BLaER1 (cell line): ENCODE data around the gene SLIT3.

Experiments
- H3K27ac ChIP-seq: shearing (Covaris generic); formaldehyde crosslinking; 2 replicates; pipeline ENCODE4 v1.8.1; 2022
- H3K27me3 ChIP-seq: shearing (Covaris generic); formaldehyde crosslinking; 2 replicates; pipeline ENCODE4 v1.8.1; 2022
- H3K36me3 ChIP-seq: shearing (Covaris generic); formaldehyde crosslinking; 2 replicates; pipeline ENCODE4 v1.8.1; 2022
- H3K4me1 ChIP-seq: shearing (Covaris generic); formaldehyde crosslinking; 2 replicates; pipeline ENCODE4 v1.8.1; 2022
- H3K4me2 ChIP-seq: shearing (Covaris generic); formaldehyde crosslinking; 2 replicates; pipeline ENCODE4 v1.8.1; 2022
- H3K4me3 ChIP-seq: shearing (Covaris generic); formaldehyde crosslinking; 2 replicates; pipeline ENCODE4 v1.8.1; 2022
- H3K9ac ChIP-seq: shearing (Covaris generic); formaldehyde crosslinking; 2 replicates; pipeline ENCODE4 v1.8.1; 2022
- H3K9me3 ChIP-seq: shearing (Covaris generic); formaldehyde crosslinking; 2 replicates; pipeline ENCODE4 v1.8.1; 2022
- H4K20me1 ChIP-seq: shearing (Covaris generic); formaldehyde crosslinking; 2 replicates; pipeline ENCODE4 v1.8.1; 2022
- Cebpa-rat ChIP-seq: shearing (Covaris generic); IDR thresholded peaks from 2 replicates; pipeline ENCODE4 v1.8.1; 2022

SLIT3 gene

DNA sequence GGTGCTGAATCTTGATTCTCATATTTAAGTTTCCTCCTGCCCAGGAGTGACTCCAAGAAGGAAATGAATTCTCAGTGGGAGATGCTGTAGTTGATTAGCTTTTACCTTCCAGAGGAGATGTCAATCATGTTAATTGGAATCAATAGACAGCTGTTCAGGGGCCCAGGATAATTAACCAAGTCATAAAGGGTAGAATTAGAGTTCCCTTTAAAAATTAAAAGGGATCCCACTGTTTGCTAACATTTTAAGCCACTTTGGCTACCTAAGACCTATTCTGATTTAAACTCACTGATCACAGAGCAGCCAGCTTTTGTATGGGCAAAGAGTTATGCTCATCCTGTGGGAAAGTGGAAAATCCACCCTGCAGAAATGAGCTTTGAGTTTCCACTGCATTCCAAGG, 249.6 kb downstream of the SLIT3 start:
- peak overlapping the region; percentile 69 for H3K4me2 ChIP-seq
- no peaks in the 10 kb centered on the region for H3K27me3 ChIP-seq
- H3K4me1 ChIP-seq = peaks cover 22% of the 10 kb centered on the region
- TF ChIP-seq Cebpa-rat = no peak
- H3K36me3 ChIP-seq = no peaks in the 10 kb centered on the region
- H3K9me3 ChIP-seq = no peaks in the 10 kb centered on the region
- H3K27ac ChIP-seq = no peak overlapping the region
- H3K9ac ChIP-seq = no peak overlapping the region
- no peak overlapping the region for H3K4me3 ChIP-seq
- no peaks in the 10 kb centered on the region for H4K20me1 ChIP-seq

DNA sequence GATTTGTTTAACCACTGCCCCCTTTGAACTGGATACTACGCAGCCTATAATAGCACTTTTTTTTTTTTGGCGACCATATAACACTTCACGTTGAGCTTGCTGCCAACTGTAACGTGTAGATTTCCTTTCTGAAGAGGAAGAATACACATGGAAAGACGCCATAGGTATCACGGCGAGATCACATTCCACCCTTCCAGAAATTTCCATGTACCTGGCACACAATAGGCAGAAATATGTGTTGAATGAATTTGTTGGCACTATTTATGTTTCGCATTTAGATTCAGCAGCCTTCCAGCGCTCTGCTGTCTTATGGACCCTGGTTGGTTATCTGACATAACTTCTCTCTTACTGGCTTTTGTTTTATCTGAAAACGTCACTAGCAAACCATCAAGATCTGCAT, 250.3 kb downstream of the SLIT3 start:
- no peak for TF ChIP-seq Cebpa-rat
- H3K36me3 ChIP-seq = no peaks in the 10 kb centered on the region
- H3K4me1 ChIP-seq = peaks cover 22% of the 10 kb centered on the region
- no peaks in the 10 kb centered on the region for H3K9me3 ChIP-seq
- no peaks in the 10 kb centered on the region for H3K27me3 ChIP-seq
- H3K4me2 ChIP-seq = peak overlapping the region; percentile 69
- no peaks in the 10 kb centered on the region for H4K20me1 ChIP-seq
- H3K9ac ChIP-seq = no peak overlapping the region
- no peak overlapping the region for H3K4me3 ChIP-seq
- no peak overlapping the region for H3K27ac ChIP-seq

DNA sequence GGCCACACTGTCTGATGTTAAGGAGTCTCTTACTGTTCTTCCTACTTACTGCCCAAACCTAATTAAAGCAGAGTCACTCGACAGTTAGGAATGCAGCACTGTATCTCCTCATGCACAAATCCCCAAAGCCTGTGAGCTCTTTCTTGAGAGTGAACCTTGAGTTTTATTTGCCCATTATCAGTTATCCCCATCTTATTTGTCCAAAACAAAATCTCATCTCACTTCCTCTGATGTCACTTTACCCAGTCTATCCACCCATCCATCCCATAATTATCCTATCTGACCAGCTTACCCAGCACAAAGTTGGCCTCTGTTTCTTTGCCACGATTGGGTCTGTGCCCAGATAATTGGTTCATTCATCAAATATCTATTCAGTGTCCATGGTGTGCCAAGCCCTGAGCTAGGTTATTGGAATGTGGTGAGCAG, 250.8 kb downstream of the SLIT3 start:
- no peaks in the 10 kb centered on the region for H3K36me3 ChIP-seq
- no peak overlapping the region for H3K4me3 ChIP-seq
- no peak overlapping the region for H3K27ac ChIP-seq
- H3K27me3 ChIP-seq = no peaks in the 10 kb centered on the region
- H3K4me2 ChIP-seq = peak overlapping the region; percentile 69
- no peak for TF ChIP-seq Cebpa-rat
- no peaks in the 10 kb centered on the region for H4K20me1 ChIP-seq
- peaks cover 22% of the 10 kb centered on the region for H3K4me1 ChIP-seq
- no peaks in the 10 kb centered on the region for H3K9me3 ChIP-seq
- no peak overlapping the region for H3K9ac ChIP-seq

DNA sequence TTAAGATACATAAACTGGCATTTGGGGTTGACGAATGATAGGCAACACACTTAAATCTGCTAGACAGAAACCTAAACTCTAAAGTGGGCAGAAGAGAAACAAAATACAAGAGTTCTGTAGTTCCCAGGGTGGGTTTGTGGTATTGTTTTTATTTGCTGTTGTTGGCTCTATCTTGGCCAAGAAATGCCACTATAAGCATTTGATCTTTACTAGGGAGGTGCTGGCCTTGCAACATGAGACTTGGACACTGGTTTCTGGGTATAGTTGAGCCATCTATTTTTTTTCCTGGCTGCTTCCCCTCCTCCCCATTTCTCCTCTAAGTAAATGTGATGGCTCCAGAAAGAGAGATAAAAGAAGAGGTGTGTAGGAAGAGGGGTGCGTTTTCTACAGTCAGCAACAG, 251.2 kb downstream of the SLIT3 start:
- H3K4me2 ChIP-seq = no peak overlapping the region
- peaks cover 22% of the 10 kb centered on the region for H3K4me1 ChIP-seq
- no peak for TF ChIP-seq Cebpa-rat
- no peaks in the 10 kb centered on the region for H4K20me1 ChIP-seq
- no peaks in the 10 kb centered on the region for H3K27me3 ChIP-seq
- no peaks in the 10 kb centered on the region for H3K9me3 ChIP-seq
- H3K9ac ChIP-seq = no peak overlapping the region
- no peaks in the 10 kb centered on the region for H3K36me3 ChIP-seq
- H3K27ac ChIP-seq = no peak overlapping the region
- no peak overlapping the region for H3K4me3 ChIP-seq

DNA sequence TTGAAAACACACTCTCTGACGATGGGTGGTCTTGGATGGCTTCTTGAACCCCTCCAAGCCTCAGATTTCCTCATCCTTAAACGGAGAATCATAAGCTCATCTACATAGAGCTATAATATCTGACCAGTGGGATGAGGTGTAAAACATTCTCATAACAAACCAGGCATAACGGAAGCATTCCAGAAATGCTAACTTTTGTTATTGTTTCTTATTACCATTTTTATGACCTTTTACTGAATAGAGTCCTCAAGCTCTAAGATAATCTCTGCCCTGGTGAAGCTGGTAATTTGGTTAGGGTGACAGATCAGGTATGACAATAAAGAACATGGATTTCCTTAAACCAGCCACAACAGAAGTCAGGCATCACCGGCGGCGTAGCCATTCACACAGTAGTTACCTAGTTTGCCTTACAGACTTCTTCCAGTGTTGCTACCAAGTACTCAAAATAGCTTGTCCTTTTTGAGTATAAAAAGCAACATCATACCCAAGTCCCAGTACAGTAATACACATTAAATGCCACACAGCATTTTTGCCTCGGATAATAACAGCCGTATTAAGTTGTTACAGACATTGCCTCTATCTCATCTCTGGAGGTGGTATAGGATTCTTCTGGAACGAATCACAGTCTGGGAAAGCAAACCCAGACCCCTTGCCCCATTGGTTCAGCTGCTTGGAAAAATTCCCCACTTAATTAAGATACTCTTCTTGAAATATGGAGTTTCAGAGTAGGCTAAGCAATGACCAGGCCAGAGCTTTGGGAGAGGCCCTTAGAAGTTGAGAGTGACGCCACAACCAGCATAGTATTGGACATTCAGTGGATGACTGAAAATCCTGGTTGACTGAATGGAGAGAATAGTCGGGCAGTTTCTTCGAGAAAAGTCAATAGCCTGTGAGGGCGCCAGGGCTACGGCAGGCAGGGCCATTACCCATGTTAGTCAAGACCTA, 252.5 kb downstream of the SLIT3 start:
- Histone ChIP-seq H3K4me1 (peaks cover 22% of the 10 kb centered on the region), H3K4me3 (no peak overlapping the region), H3K9me3 (no peaks in the 10 kb centered on the region), H3K9ac (no peak overlapping the region), H3K27ac (no peak overlapping the region), H3K36me3 (no peaks in the 10 kb centered on the region), H4K20me1 (no peaks in the 10 kb centered on the region), H3K4me2 (no peak overlapping the region), H3K27me3 (no peaks in the 10 kb centered on the region)
- TF ChIP-seq Cebpa-rat = no peak

DNA sequence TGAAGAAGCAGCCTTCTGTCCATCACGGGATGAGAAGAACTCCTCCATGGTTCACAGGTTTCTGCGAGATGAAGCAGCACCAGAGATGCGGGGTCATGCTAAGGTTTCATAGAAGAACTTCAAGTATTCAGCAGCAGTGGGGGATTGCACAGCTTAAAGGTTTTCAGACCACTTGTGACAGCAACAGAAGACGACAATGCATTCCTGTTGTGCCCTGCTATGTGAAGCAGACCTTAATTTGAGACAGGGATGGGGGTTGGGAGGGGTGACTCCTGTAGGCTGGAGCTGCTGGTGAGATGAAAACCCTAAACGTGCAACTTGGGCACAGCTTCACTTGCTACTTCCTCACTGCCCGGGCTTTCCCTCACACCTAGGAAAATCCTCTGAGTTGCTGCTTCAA, 256.0 kb downstream of the SLIT3 start:
- H3K4me3 ChIP-seq = no peak overlapping the region
- no peaks in the 10 kb centered on the region for H3K4me1 ChIP-seq
- H3K9ac ChIP-seq = no peak overlapping the region
- H3K36me3 ChIP-seq = no peaks in the 10 kb centered on the region
- H3K27me3 ChIP-seq = no peaks in the 10 kb centered on the region
- H3K9me3 ChIP-seq = no peaks in the 10 kb centered on the region
- H4K20me1 ChIP-seq = no peaks in the 10 kb centered on the region
- H3K27ac ChIP-seq = no peak overlapping the region
- TF ChIP-seq Cebpa-rat = no peak
- no peak overlapping the region for H3K4me2 ChIP-seq

DNA sequence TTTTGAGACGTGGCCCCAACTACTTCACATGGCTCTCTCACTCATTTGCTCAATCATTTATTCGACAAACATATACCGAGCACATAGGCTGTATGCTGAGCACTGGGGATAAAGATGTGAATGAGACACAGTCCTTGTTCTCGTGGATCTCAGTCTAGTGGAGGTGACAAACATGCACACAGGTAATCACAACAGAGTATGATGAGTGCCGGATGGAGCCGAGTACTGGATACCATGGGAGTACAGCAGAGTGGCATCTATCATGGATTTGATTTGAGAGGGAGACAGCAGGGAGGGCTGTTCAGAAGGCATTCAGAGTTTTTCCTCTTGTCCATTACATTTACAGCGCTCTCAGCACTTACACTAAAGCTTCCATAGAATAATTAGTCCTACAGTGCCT, 259.8 kb downstream of the SLIT3 start:
- Histone ChIP-seq H3K9me3 (no peaks in the 10 kb centered on the region), H3K36me3 (no peaks in the 10 kb centered on the region), H3K4me1 (no peaks in the 10 kb centered on the region), H3K27ac (no peak overlapping the region), H4K20me1 (no peaks in the 10 kb centered on the region), H3K4me3 (no peak overlapping the region), H3K9ac (no peak overlapping the region), H3K4me2 (no peak overlapping the region), H3K27me3 (no peaks in the 10 kb centered on the region)
- no peak for TF ChIP-seq Cebpa-rat

DNA sequence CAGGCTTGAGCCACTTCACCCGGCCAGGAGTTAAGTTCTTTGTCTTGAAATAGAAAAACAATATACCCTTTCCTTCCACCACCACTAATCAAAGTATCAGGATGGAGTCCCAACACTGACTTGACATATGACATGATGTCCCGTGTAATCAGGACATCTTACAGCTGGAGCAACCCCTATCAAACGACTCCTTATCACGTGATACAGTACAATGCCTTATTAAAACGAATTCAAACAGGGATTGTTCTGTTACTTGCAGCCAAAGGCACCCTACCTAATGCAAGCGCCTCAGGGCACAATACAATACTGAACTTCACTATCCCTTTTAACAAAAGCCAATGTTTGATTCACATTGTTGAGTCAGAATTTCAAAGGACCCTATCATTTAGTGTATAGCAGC, 261.3 kb downstream of the SLIT3 start:
- TF ChIP-seq Cebpa-rat = no peak
- Histone ChIP-seq H3K4me3 (no peak overlapping the region), H3K4me1 (no peaks in the 10 kb centered on the region), H4K20me1 (no peaks in the 10 kb centered on the region), H3K27ac (no peak overlapping the region), H3K9me3 (no peaks in the 10 kb centered on the region), H3K4me2 (no peak overlapping the region), H3K27me3 (no peaks in the 10 kb centered on the region), H3K36me3 (no peaks in the 10 kb centered on the region), H3K9ac (no peak overlapping the region)

DNA sequence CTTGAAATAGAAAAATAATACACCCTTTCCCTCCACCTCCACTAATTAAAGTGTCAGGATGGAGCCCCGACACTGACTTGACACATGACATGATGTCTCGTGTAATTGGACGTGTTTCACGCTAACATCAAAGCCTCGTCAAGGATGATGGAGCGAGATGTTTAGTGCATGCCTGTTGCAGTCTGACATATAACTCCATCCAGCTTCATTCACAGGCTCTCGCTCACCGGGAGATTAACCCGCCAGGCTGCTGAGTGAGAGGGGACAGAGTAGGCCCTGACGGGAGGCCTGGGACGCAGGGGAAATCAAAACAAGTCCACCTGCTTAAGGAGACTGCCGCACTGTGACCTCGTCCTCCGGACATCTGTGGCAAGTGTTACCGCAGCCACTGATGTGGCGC, 263.5 kb downstream of the SLIT3 start:
- Histone ChIP-seq H3K27me3 (no peaks in the 10 kb centered on the region), H4K20me1 (no peaks in the 10 kb centered on the region), H3K36me3 (no peaks in the 10 kb centered on the region), H3K9me3 (no peaks in the 10 kb centered on the region), H3K4me3 (no peak overlapping the region), H3K4me2 (no peak overlapping the region), H3K4me1 (no peaks in the 10 kb centered on the region), H3K9ac (no peak overlapping the region), H3K27ac (no peak overlapping the region)
- TF ChIP-seq Cebpa-rat = no peak

DNA sequence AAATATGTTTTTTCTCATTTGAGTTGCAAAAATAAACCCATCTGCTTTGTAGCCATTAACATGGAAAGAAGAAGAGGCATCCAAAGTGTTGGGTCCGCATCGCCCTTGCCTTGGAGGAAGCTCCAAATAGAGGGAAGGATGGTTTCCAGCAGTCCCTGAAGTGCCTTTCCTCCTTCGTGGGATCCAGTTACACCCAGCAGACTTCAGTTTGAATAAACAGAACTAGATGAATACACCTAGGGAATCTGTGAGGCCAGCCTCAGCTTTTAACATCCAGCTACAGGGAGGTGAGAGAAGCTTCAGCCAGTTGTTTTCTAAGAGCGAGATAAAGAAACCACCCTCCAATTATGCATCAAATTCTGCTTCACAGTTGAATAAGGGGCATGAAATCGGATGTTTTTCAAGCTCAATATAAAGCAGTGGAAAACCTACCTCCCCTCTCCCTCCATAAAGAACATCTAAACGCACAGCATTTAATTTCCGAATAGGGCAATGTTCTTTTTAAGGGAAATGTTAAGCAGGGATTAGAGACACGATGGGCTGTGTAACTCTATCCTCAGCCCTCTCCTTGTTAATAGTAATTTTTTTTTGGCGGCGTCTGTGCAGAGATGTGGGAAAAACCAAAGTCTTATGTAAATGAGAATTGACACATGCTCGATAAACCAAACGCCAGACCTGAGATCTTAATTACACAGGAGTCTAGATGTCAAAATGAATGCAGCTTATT, 264.7 kb downstream of the SLIT3 start:
- H3K4me3 ChIP-seq = no peak overlapping the region
- no peaks in the 10 kb centered on the region for H3K27me3 ChIP-seq
- TF ChIP-seq Cebpa-rat = no peak
- no peak overlapping the region for H3K27ac ChIP-seq
- H3K36me3 ChIP-seq = no peaks in the 10 kb centered on the region
- H3K9ac ChIP-seq = no peak overlapping the region
- H3K4me1 ChIP-seq = no peaks in the 10 kb centered on the region
- H3K9me3 ChIP-seq = no peaks in the 10 kb centered on the region
- no peak overlapping the region for H3K4me2 ChIP-seq
- H4K20me1 ChIP-seq = no peaks in the 10 kb centered on the region
